H54 (cell line): ENCODE data around the gene STK38L.

Experiments used
- DNase-seq: peaks from one replicate; pipeline ENCODE4 v3.0.0; 2011; ENCODE audit warnings: low spot score, mixed read lengths; ENCODE audit not compliant: insufficient read length
- FAIRE-seq: peaks from 3 replicates; lab custom pipeline; 2011; peaks lifted over from hg19 to GRCh38; lab: Jason Lieb, UNC
- POLR2A ChIP-seq: IDR thresholded peaks from 2 replicates; pipeline ENCODE4 v1.6.1; 2011; ENCODE audit warnings: low read depth, mild to moderate bottlenecking, low read length

Gene STK38L

GRCh38 chr12:27243804-27244688, at the start of gene STK38L:
STK38L (plus strand) TSS chr12:27244286; CDS start chr12:27297721, 53,435 bp downstream.
- DNase-seq: peak; percentile 91
- TF ChIP-seq POLR2A: peak; percentile 94
- FAIRE-seq: peak; percentile 84

- no peak for DNase-seq
- FAIRE-seq: no peak
- no peak for TF ChIP-seq POLR2A
These were observed 49.4 kb upstream of the STK38L start for GRCh38 chr12:27194644-27195043.

- TF ChIP-seq POLR2A: no peak
- no peak for FAIRE-seq
- no peak for DNase-seq
These were observed 46.0 kb upstream of the STK38L start for GRCh38 chr12:27198036-27198435.

GRCh38 chr12:27199638-27200300, 44.3 kb upstream of the STK38L start:
- no peak for FAIRE-seq
- no peak for DNase-seq
- no peak for TF ChIP-seq POLR2A

GRCh38 chr12:27201169-27201568, 42.9 kb upstream of the STK38L start:
- FAIRE-seq (no peak), DNase-seq (no peak)
- TF ChIP-seq POLR2A: no peak

GRCh38 chr12:27206801-27207502, 37.1 kb upstream of the STK38L start:
- FAIRE-seq: no peak
- no peak for DNase-seq
- TF ChIP-seq POLR2A: no peak

GRCh38 chr12:27207615-27208413, 36.3 kb upstream of the STK38L start:
- FAIRE-seq (peak; percentile 72), DNase-seq (no peak)
- TF ChIP-seq POLR2A: no peak

GRCh38 chr12:27208414-27208750, 35.7 kb upstream of the STK38L start:
- TF ChIP-seq POLR2A: no peak
- FAIRE-seq: no peak
- no peak for DNase-seq

GRCh38 chr12:27209257-27209910, 34.7 kb upstream of the STK38L start:
- FAIRE-seq: no peak
- no peak for DNase-seq
- TF ChIP-seq POLR2A: no peak

GRCh38 chr12:27210187-27210586, 33.9 kb upstream of the STK38L start:
- no peak for FAIRE-seq
- no peak for DNase-seq
- TF ChIP-seq POLR2A: no peak

- no peak for FAIRE-seq
- no peak for DNase-seq
- no peak for TF ChIP-seq POLR2A
These were observed 31.2 kb upstream of the STK38L start for GRCh38 chr12:27212861-27213260.

- TF ChIP-seq POLR2A: no peak
- no peak for DNase-seq
- FAIRE-seq: no peak
These were observed 30.8 kb upstream of the STK38L start for GRCh38 chr12:27213304-27213703.
